ENCODE data around the gene HS3ST2. TPM values are rescaled to one million over a fixed set of nuclear protein-coding genes. Genes with fewer than 3 reads are reported as not detected.

The HS3ST2 gene
- polyA plus RNA-seq, 1 of the 3 experiments (the other 2 are of a cell fraction), result not detected

- no peaks in the 10 kb centered on the region for H3K9me2 ChIP-seq
- H3K4me1 ChIP-seq (ENCODE audit: control insufficient read depth in 1 of 2, insufficient read depth in 2 of 2, low read depth in 1 of 2, low read length in 1 of 2), result no peaks in the 10 kb centered on the region
- H4K20me1 ChIP-seq (ENCODE audit: insufficient read depth), result no peaks in the 10 kb centered on the region
- no peak for TF ChIP-seq MEF2A (IDR thresholded peaks at IDR 0.05; ENCODE audit: borderline replicate concordance, low read depth)
- TF ChIP-seq PBX3 (IDR thresholded peaks at IDR 0.05), result no peak
- no peak for TF ChIP-seq SMC3 (IDR thresholded peaks at IDR 0.05; ENCODE audit: low read depth, low read length)
- no peak for TF ChIP-seq FOSL2 (IDR thresholded peaks at IDR 0.05; ENCODE audit: borderline replicate concordance, low read depth)
- no peak overlapping the region for H2AFZ ChIP-seq (ENCODE audit: low read depth)
- no peak overlapping the region for H3K4me2 ChIP-seq
- DNase-seq, result no peak
- no peak overlapping the region for H3K9ac ChIP-seq
- H3K36me3 ChIP-seq (replicated peaks in 1 of 2; ENCODE audit: control insufficient read depth in 1 of 2, insufficient read depth in 2 of 2, low read length in 1 of 2), result no peaks in the 10 kb centered on the region
- CTCF ChIA-PET, result interaction anchor here (1.5 kb wide), 1 partner anchor 12 kb away, joined by 11 read pairs; no protein-coding TSS in a partner anchor
- POLR2A ChIA-PET, result no interaction called here
- no peaks in the 10 kb centered on the region for H3F3A ChIP-seq (replicated peaks; ENCODE audit: insufficient read depth)
- H3K27ac ChIP-seq (ENCODE audit: low read depth in 2 of 2, low read length in 1 of 2), result no peak overlapping the region
- H3K27me3 ChIP-seq (ENCODE audit: insufficient read depth), result no peaks in the 10 kb centered on the region
- no peaks in the 10 kb centered on the region for H3K9me3 ChIP-seq
- H3K4me3 ChIP-seq (ENCODE audit: low read depth in 2 of 2, low read length in 1 of 2), result no peak overlapping the region
- 31% methylated on average over 1 of the region's 1 CpG for WGBS (ENCODE audit: low lambda C conversion rate)
- H3K79me2 ChIP-seq (ENCODE audit: insufficient read depth), result no peaks in the 10 kb centered on the region
Observed at GRCh38 chr16:22886927-22887326, 73.0 kb downstream of the HS3ST2 start.

- WGBS (ENCODE audit: low lambda C conversion rate), result 14% methylated on average over 6 of the region's 6 CpGs
- ChIA-PET POLR2A (no interaction called here), CTCF (interaction anchor here (1.0 kb wide), 1 partner anchor 173 kb away, joined by 6 read pairs; no protein-coding TSS in a partner anchor)
- Histone ChIP-seq H3K27me3 (ENCODE audit: insufficient read depth) (no peaks in the 10 kb centered on the region), H3K9me2 (no peaks in the 10 kb centered on the region), H3K9me3 (no peaks in the 10 kb centered on the region), H3K79me2 (ENCODE audit: insufficient read depth) (no peaks in the 10 kb centered on the region), H3K9ac (no peak overlapping the region), H3K36me3 (replicated peaks in 1 of 2; ENCODE audit: control insufficient read depth in 1 of 2, insufficient read depth in 2 of 2, low read length in 1 of 2) (no peaks in the 10 kb centered on the region), H3K4me1 (ENCODE audit: control insufficient read depth in 1 of 2, insufficient read depth in 2 of 2, low read depth in 1 of 2, low read length in 1 of 2) (no peaks in the 10 kb centered on the region), H2AFZ (ENCODE audit: low read depth) (no peak overlapping the region), H3K4me3 (ENCODE audit: low read depth in 2 of 2, low read length in 1 of 2) (no peak overlapping the region), H3K4me2 (no peak overlapping the region), H3F3A (replicated peaks; ENCODE audit: insufficient read depth) (no peaks in the 10 kb centered on the region), H3K27ac (ENCODE audit: low read depth in 2 of 2, low read length in 1 of 2) (no peak overlapping the region), H4K20me1 (ENCODE audit: insufficient read depth) (no peaks in the 10 kb centered on the region)
- DNase-seq, result no peak
- TF ChIP-seq EP300 (IDR thresholded peaks at IDR 0.05; ENCODE audit: borderline replicate concordance in 1 of 2, low read depth in 1 of 2, low read length in 1 of 2) (no peak), FOXM1 (IDR thresholded peaks at IDR 0.05; ENCODE audit: low read depth) (no peak), RXRA (IDR thresholded peaks at IDR 0.05; ENCODE audit: borderline replicate concordance, low read depth) (no peak), USF1 (IDR thresholded peaks at IDR 0.05; ENCODE audit: borderline replicate concordance, low read depth) (no peak), TCF12 (IDR thresholded peaks at IDR 0.05) (no peak), CTCF (IDR thresholded peaks at IDR 0.05) (no peak), YY1 (IDR thresholded peaks at IDR 0.05; ENCODE audit: low read depth) (no peak), TAF1 (IDR thresholded peaks at IDR 0.05; ENCODE audit: borderline replicate concordance, low read depth, low read length) (no peak), USF2 (IDR thresholded peaks at IDR 0.05; ENCODE audit: borderline replicate concordance, low read depth, low read length) (no peak), EZH2phosphoT487 (IDR thresholded peaks at IDR 0.05; ENCODE audit: borderline replicate concordance, low read depth) (no peak)
Observed at GRCh38 chr16:22887445-22887844, 73.5 kb downstream of the HS3ST2 start.
